Skeletal muscle tissue (tissue), 4 donors: ENCODE measurements around the gene AAK1. TPM values are rescaled to one million over a fixed set of nuclear protein-coding genes. Genes with fewer than 3 reads are reported as not detected.
A peak's percentile ranks its signal among the peaks of the same experiment; 100 is the strongest.
"Not testable (repeated sequence)": the region's sequence is repeated elsewhere in the genome, so short reads cannot be mapped to it uniquely, and the experiment has no call there.

ENCODE experiments used
- H3K27ac ChIP-seq: one replicate; pipeline ENCODE4 v1.7.0; 2013; ENCODE audit warnings: mild to moderate bottlenecking, low read depth, low read length, inconsistent platforms
- H3K27me3 ChIP-seq, 3 donors: one replicate each; pipeline ENCODE4 v1.7.0; 2013; ENCODE audit warnings: low read length in 3 of 3; ENCODE audit not compliant: control insufficient read depth in 3 of 3, insufficient read depth in 3 of 3
- H3K36me3 ChIP-seq, 3 donors: one replicate each; pipeline ENCODE4 v1.7.0; 2013; ENCODE audit warnings: low read length in 3 of 3; ENCODE audit not compliant: control insufficient read depth in 3 of 3, insufficient read depth in 3 of 3
- H3K4me1 ChIP-seq, 3 donors: one replicate each; pipeline ENCODE4 v1.7.0; 2013; ENCODE audit warnings: low read length in 3 of 3, mild to moderate bottlenecking in 3 of 3; ENCODE audit not compliant: control insufficient read depth in 3 of 3, insufficient read depth in 3 of 3
- H3K4me3 ChIP-seq, 3 donors: one replicate each; pipeline ENCODE4 v1.7.0; 2013; ENCODE audit warnings: low read length in 3 of 3
- H3K9ac ChIP-seq, 3 donors: one replicate each; pipeline ENCODE4 v1.7.0; 2013; ENCODE audit warnings: low read length in 3 of 3, mild to moderate bottlenecking in 3 of 3, moderate library complexity in 2 of 3, low read depth in 1 of 3
- H3K9me3 ChIP-seq, 3 donors: one replicate each; pipeline ENCODE4 v1.7.0; 2013; ENCODE audit warnings: low read length in 3 of 3; ENCODE audit not compliant: control insufficient read depth in 3 of 3
- total RNA-seq: library from RNA; depleted of rRNA; stranded (reverse); fragments of >200 nt; gene quantifications from one replicate; pipeline ENCODE4 v1.2.3, GENCODE V29; 2014
- donor health status: Osteomylitis.

The AAK1 gene
- total RNA-seq, 1 donor from 2014 or later, result 17.7 TPM

- H3K4me1 ChIP-seq, H3K27me3 ChIP-seq, H3K27ac ChIP-seq, H3K9me3 ChIP-seq, H3K36me3 ChIP-seq, H3K4me3 ChIP-seq, H3K9ac ChIP-seq: not testable (repeated sequence)
Observed at GRCh38 chr2:69662547-69662946, 19.0 kb upstream of the AAK1 start.

- Histone ChIP-seq H3K27ac (no peak overlapping the region), H3K4me1 (no peaks in the 10 kb centered on the region), H3K36me3 (no peaks in the 10 kb centered on the region), H3K4me3 (no peak overlapping the region), H3K9me3 (no peaks in the 10 kb centered on the region), H3K27me3 (no peaks in the 10 kb centered on the region), H3K9ac (no peak overlapping the region)
Observed at GRCh38 chr2:69660637-69661036, 17.1 kb upstream of the AAK1 start.

DNA sequence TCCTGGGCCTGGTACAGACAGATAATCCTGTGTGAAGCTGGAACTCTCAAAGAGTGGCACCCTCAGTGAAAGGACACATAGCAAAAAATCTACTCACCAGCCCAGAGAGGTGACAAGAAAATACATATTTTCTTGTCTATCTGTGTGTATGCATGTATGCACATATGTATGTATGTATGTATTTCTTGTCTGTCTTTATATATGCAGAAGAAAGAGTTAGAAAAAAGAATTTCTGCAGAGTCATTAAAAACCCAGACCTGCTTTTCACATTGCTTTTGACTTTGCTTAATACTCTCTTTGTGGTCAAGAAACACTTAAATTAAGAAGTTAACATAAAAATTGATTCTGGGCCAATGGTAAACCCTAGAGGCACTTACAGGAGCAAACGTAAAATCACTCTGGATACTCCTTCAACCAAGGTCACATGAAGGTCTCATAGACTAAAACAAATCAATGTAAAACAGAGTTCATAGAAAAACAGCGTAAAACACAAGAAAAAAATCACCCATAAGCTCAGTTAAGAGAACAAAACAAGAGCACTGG lies 16.5 kb upstream of the AAK1 start:
- no peak overlapping the region for H3K27ac ChIP-seq
- H3K27me3 ChIP-seq, result no peaks in the 10 kb centered on the region

GRCh38 chr2:69659349-69659748 lies 15.8 kb upstream of the AAK1 start:
- Histone ChIP-seq H3K27me3 (no peaks in the 10 kb centered on the region), H3K4me3 (no peak overlapping the region), H3K4me1 (no peaks in the 10 kb centered on the region), H3K9ac (no peak overlapping the region), H3K9me3 (no peaks in the 10 kb centered on the region), H3K27ac (no peak overlapping the region), H3K36me3 (no peaks in the 10 kb centered on the region)

More for the DNA sequence above, 16.5 kb upstream of the AAK1 start:
- no peak overlapping the region for H3K9ac ChIP-seq
- H3K36me3 ChIP-seq, result no peaks in the 10 kb centered on the region
- H3K9me3 ChIP-seq, result no peaks in the 10 kb centered on the region
- H3K4me1 ChIP-seq, result no peaks in the 10 kb centered on the region
- no peak overlapping the region for H3K4me3 ChIP-seq

GRCh38 chr2:69652206-69652605 lies 8.7 kb upstream of the AAK1 start:
- Histone ChIP-seq H3K9me3 (no peaks in the 10 kb centered on the region), H3K4me3 (no peak overlapping the region), H3K4me1 (no peaks in the 10 kb centered on the region), H3K9ac (no peak overlapping the region), H3K27ac (no peak overlapping the region), H3K36me3 (peaks cover 0 to 7% (median 3%) of the 10 kb centered on the region in 3 donors), H3K27me3 (no peaks in the 10 kb centered on the region)

DNA sequence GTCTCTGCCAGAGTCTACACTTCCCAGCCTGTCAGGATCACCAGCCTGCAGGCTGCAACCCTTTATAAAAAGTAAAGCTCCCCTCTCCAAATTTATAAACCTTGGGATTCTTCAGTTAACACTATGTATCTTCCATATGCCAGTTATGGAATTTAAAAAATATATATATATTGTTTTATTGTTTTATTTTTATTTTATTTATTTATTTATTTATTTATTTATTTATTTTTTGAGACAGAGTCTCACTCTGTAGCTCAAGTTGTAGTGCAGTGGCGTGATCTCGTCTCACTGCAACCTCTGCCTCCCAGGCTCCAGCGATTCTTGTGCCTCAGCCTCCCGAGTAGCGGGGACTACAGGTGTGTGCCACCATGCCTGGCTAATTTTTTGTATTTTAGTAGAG lies 3.7 kb upstream of the AAK1 start:
- H3K9me3 ChIP-seq, H3K27me3 ChIP-seq, H3K4me3 ChIP-seq, H3K27ac ChIP-seq, H3K9ac ChIP-seq, H3K36me3 ChIP-seq: not testable (repeated sequence)
- peaks cover 9 to 14% (median 11%) of the 10 kb centered on the region in 3 donors for H3K4me1 ChIP-seq

DNA sequence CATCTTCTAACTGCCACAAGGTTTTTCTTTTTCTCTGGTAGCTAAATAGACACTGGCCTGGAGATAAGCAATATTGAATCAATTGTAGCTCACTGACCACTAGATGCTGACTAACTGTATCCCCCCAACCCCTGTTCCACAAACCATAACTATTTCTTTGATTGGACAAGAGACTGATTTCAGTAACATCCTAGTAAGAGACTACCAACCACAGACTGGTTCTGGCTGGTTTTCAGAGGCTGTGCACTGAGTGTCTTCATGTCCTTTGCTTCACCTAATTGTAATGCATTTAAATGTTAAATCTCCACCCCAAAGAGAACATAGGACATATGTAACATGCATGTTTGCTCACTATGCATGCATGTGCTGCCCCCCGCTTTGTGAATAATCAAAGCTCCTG lies 3.2 kb upstream of the AAK1 start:
- Histone ChIP-seq H3K27me3 (no peaks in the 10 kb centered on the region), H3K9me3 (no peaks in the 10 kb centered on the region), H3K36me3 (no peaks in the 10 kb centered on the region), H3K9ac (no peak overlapping the region), H3K4me1 (peaks cover 10 to 17% (median 14%) of the 10 kb centered on the region in 3 donors), H3K4me3 (no peak overlapping the region), H3K27ac (no peak overlapping the region)

DNA sequence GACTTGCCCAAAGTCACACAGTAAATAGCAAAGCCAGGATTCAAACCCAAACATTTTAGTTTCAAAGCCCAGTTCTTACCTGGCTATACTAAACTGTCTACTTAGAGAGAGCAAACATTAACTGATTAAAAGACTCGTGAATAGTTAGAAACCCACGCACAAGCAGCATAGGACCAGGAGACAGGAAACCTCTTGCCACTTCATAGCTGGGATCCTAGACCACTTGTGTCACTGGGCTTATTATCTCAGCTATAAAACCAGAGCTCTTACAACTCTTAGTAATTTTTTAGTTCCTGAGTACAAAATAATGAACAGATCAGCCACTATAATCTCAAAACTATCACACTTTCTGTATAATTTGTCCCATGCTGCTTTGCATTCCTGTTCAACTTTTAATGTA lies 2.4 kb upstream of the AAK1 start:
- H3K36me3 ChIP-seq, result no peaks in the 10 kb centered on the region
- no peak overlapping the region for H3K27ac ChIP-seq
- H3K27me3 ChIP-seq, result no peaks in the 10 kb centered on the region
- no peaks in the 10 kb centered on the region for H3K9me3 ChIP-seq
- no peak overlapping the region for H3K4me3 ChIP-seq
- H3K9ac ChIP-seq, result no peak overlapping the region
- H3K4me1 ChIP-seq, result peaks cover 17 to 24% (median 22%) of the 10 kb centered on the region in 3 donors

DNA sequence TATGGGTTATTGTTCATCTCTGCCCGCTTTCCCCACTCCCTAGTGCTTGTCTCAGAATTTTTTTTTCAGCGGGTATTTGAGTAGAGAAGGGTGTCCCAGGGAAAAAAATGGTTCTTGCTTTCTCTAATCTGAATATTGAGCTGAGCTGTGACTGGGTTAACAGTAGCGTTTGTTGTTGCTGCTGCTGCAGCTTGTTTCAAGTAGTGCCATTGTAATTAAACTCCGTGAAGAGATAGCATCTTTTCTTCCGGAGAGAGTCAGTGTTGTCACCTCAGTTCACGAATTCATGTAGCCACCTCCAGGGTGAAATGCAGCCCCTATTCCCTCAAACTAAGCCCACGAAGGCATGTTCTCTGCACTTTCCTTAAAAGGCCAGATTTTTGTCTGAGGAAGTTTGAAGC lies 1.5 kb upstream of the AAK1 start:
- Histone ChIP-seq H3K27ac (peak overlapping the region; percentile 90), H3K27me3 (no peaks in the 10 kb centered on the region), H3K4me3 (peak overlapping the region; percentile 95 to 97 (median 96)), H3K36me3 (no peaks in the 10 kb centered on the region), H3K9me3 (no peaks in the 10 kb centered on the region), H3K4me1 (peaks cover 24 to 31% (median 30%) of the 10 kb centered on the region in 3 donors), H3K9ac (peak overlapping the region; percentile 88 to 95 (median 94))

- Histone ChIP-seq H3K9ac (peak overlapping the region; percentile 88 to 95 (median 94)), H3K4me3 (peak overlapping the region; percentile 95 to 97 (median 96)), H3K27me3 (no peaks in the 10 kb centered on the region), H3K4me1 (peaks cover 28 to 36% (median 35%) of the 10 kb centered on the region in 3 donors), H3K9me3 (no peaks in the 10 kb centered on the region), H3K27ac (peak overlapping the region; percentile 90), H3K36me3 (no peaks in the 10 kb centered on the region)
Observed at GRCh38 chr2:69644506-69644979, 1.0 kb upstream of the AAK1 start.
